NCI-H774 (cell line): Measurements from ENCODE around the gene NTM.

Experiments
- DNase-seq: peaks from one replicate; lab custom pipeline; 2025; lab: John Stamatoyannopoulos, UW

Gene NTM

GRCh38 chr11:132314911-132315455 lies 944.6 kb downstream of the NTM start:
- no peak for DNase-seq

- DNase-seq: no peak
These were observed 945.3 kb downstream of the NTM start for GRCh38 chr11:132315696-132316095.

GRCh38 chr11:132318421-132319157 lies 948.2 kb downstream of the NTM start:
- no peak for DNase-seq

GRCh38 chr11:132319419-132319818 lies 949.0 kb downstream of the NTM start:
- peak; percentile 29 for DNase-seq

- DNase-seq: no peak
These were observed 960.1 kb downstream of the NTM start for GRCh38 chr11:132330515-132330914.

GRCh38 chr11:132332521-132332920 lies 962.1 kb downstream of the NTM start:
- DNase-seq: no peak

- DNase-seq: no peak
These were observed 964.4 kb downstream of the NTM start for GRCh38 chr11:132334769-132335280.

GRCh38 chr11:132335311-132335710 lies 964.9 kb downstream of the NTM start:
- no peak for DNase-seq

GRCh38 chr11:132336781-132337535 lies 966.5 kb downstream of the NTM start:
- no peak for DNase-seq

GRCh38 chr11:132337819-132338416 lies 967.5 kb downstream of the NTM start:
- no peak for DNase-seq

GRCh38 chr11:132342408-132342807 lies 972.0 kb downstream of the NTM start:
- DNase-seq: no peak

- no peak for DNase-seq
These were observed 973.2 kb downstream of the NTM start for GRCh38 chr11:132343445-132344175.

- DNase-seq: no peak
These were observed 976.2 kb downstream of the NTM start for GRCh38 chr11:132346558-132347148.

GRCh38 chr11:132347156-132348090 lies 977.0 kb downstream of the NTM start:
- DNase-seq: no peak

GRCh38 chr11:132349811-132350733 lies 979.7 kb downstream of the NTM start:
- no peak for DNase-seq

GRCh38 chr11:132351050-132351449 lies 980.6 kb downstream of the NTM start:
- DNase-seq: no peak

GRCh38 chr11:132352497-132352896 lies 982.1 kb downstream of the NTM start:
- no peak for DNase-seq

- DNase-seq: no peak
These were observed 982.8 kb downstream of the NTM start for GRCh38 chr11:132353255-132353654.
